ENCODE results near the gene HDAC9. TPM values are rescaled to one million over a fixed set of nuclear protein-coding genes. Genes with fewer than 3 reads are reported as not detected.
A peak's percentile ranks its signal among the peaks of the same experiment; 100 is the strongest.

HDAC9 gene
- total RNA-seq, 4 donors from 2014 or later: 1.2 to 8.0 (median 1.6) TPM

DNA sequence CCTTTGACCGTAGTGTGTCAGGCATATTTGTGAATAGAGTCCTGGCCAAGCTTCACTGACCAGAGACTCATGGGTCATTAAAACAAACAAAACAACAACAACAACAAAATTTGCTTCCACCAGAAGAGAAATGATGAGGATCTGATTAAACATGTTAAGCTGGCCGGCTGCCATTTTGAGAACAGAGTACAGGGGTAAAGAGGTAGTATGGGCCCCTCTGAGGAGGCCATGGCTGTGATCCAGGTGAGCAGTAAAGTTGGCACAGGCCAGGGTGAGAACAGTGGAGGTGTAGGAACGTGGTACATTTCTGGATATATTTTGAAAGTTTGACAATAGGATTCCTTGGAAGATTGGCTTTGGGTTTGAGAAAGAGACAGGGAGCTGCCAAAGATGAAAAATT lies 369.4 kb downstream of the HDAC9 start:
- intact Hi-C loops (cut with DNase I): no loop called here
- no peaks in the 10 kb centered on the region for H3K36me3 ChIP-seq
- peaks cover 0 to 26% (median 19%) of the 10 kb centered on the region in 3 donors for H3K4me1 ChIP-seq
- 73 to 77% methylated on average over 3 of the region's 3 CpGs for WGBS, 2 donors
- no peak overlapping the region for H3K27ac ChIP-seq
- H3K9me3 ChIP-seq: no peaks in the 10 kb centered on the region
- TF ChIP-seq, protein P1, sequence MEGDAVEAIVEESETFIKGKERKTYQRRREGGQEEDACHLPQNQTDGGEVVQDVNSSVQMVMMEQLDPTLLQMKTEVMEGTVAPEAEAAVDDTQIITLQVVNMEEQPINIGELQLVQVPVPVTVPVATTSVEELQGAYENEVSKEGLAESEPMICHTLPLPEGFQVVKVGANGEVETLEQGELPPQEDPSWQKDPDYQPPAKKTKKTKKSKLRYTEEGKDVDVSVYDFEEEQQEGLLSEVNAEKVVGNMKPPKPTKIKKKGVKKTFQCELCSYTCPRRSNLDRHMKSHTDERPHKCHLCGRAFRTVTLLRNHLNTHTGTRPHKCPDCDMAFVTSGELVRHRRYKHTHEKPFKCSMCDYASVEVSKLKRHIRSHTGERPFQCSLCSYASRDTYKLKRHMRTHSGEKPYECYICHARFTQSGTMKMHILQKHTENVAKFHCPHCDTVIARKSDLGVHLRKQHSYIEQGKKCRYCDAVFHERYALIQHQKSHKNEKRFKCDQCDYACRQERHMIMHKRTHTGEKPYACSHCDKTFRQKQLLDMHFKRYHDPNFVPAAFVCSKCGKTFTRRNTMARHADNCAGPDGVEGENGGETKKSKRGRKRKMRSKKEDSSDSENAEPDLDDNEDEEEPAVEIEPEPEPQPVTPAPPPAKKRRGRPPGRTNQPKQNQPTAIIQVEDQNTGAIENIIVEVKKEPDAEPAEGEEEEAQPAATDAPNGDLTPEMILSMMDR (IDR thresholded peaks at IDR 0.05): no peak
- TF ChIP-seq POLR2A (IDR thresholded peaks at IDR 0.05): no peak
- H3K27me3 ChIP-seq: no peaks in the 10 kb centered on the region
- no peak overlapping the region for H3K4me3 ChIP-seq
- DNase-seq: no peak

DNA sequence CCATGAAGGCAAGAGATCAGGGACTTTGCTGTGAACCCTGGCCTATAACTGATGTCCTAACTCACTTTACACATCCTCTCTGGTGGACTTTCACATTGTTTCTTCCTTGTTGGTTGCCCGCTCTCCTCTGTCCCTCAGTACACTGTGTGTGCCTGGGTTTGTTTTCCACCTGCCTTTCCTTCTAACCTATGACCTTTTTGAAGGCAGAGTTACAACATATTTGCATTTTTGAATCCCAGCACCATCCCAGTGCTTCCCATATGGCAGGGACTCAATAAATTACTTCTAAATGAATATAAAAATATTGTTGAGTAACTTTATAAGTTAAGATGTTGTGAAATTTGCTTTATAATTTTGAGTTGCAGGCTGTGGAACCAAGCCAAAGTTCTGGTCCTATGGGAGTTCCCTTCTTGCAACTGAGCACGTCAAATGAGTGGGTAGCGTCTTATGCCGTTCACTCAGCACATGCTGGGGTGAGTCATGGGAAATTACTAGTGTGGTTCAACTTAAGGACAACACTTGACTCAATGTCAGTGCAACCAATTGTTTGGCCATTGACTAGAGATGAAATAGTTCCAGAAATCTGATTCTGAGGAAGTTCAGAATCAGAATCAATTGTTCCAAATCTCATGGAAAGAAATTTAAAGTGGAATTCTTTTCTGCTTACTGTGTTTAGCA lies 370.9 kb downstream of the HDAC9 start:
- no peak overlapping the region for H3K4me3 ChIP-seq
- H3K27ac ChIP-seq: peak overlapping the region; percentile 12 to 71 (median 66)
- H3K4me1 ChIP-seq: peaks cover 0 to 15% (median 11%) of the 10 kb centered on the region in 3 donors
- WGBS, 2 donors: 33 to 39% methylated on average over 4 of the region's 4 CpGs
- no peaks in the 10 kb centered on the region for H3K36me3 ChIP-seq
- DNase-seq: no peak
- TF ChIP-seq POLR2A (IDR thresholded peaks at IDR 0.05): no peak
- TF ChIP-seq, protein P1 (IDR thresholded peaks at IDR 0.05): no peak
- no peaks in the 10 kb centered on the region for H3K9me3 ChIP-seq
- no peaks in the 10 kb centered on the region for H3K27me3 ChIP-seq
- intact Hi-C loops (cut with DNase I): no loop called here

GRCh38 chr7:18872344-18872743 lies 376.8 kb downstream of the HDAC9 start:
- Histone ChIP-seq H3K27me3 (no peaks in the 10 kb centered on the region), H3K36me3 (no peaks in the 10 kb centered on the region), H3K4me3 (no peak overlapping the region), H3K4me1 (peaks cover 0 to 2% (median under 1%) of the 10 kb centered on the region in 3 donors), H3K9me3 (no peaks in the 10 kb centered on the region), H3K27ac (no peak overlapping the region)
- no peak for DNase-seq
- WGBS, 2 donors: 81 to 96% methylated on average over 2 of the region's 2 CpGs
- no peak for TF ChIP-seq POLR2A (IDR thresholded peaks at IDR 0.05)
- TF ChIP-seq, protein P1 (IDR thresholded peaks at IDR 0.05): no peak
- intact Hi-C loops (cut with DNase I): no loop called here

GRCh38 chr7:18873734-18874336 lies 378.3 kb downstream of the HDAC9 start:
- intact Hi-C loops (cut with DNase I): no loop called here
- Histone ChIP-seq H3K9me3 (no peaks in the 10 kb centered on the region), H3K4me1 (no peaks in the 10 kb centered on the region), H3K4me3 (no peak overlapping the region), H3K36me3 (no peaks in the 10 kb centered on the region), H3K27me3 (no peaks in the 10 kb centered on the region), H3K27ac (no peak overlapping the region)
- TF ChIP-seq POLR2A (IDR thresholded peaks at IDR 0.05): no peak
- TF ChIP-seq, protein P1 (IDR thresholded peaks at IDR 0.05): peak in 2 of 6 experiments; percentile 11 to 22
- WGBS, 2 donors: 70 to 81% methylated on average over 5 of the region's 5 CpGs
- no peak for DNase-seq

DNA sequence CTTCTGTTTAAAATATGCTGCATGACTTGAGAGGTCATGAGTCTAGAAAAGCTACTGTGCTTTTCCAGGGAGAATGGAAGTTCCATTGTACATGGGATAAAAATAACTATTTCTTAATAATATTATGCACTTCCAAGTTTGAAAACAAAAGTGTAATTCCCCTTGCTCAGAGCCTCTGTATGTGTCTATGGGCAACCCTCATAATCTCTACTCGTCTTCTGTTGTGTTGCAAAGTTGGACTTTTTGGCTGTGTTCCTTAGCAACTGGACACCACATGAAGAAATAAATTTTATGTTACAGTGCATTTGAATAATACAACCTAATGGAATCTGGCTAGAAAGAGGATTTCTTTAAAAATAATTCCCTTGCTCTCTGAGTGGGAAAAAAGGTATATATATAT lies 379.3 kb downstream of the HDAC9 start:
- WGBS, 2 donors: 55 to 71% methylated on average over 1 of the region's 1 CpG
- Histone ChIP-seq H3K36me3 (no peaks in the 10 kb centered on the region), H3K27me3 (no peaks in the 10 kb centered on the region), H3K27ac (no peak overlapping the region), H3K4me3 (no peak overlapping the region), H3K9me3 (no peaks in the 10 kb centered on the region), H3K4me1 (no peaks in the 10 kb centered on the region)
- TF ChIP-seq POLR2A (IDR thresholded peaks at IDR 0.05): no peak
- TF ChIP-seq, protein P1 (IDR thresholded peaks at IDR 0.05): no peak
- intact Hi-C loops (cut with DNase I): no loop called here
- no peak for DNase-seq
